ENCODE data around the gene PPP1CB.

Gene PPP1CB

GRCh38 chr2:28824207-28824606 lies 72.6 kb downstream of the PPP1CB start:
- H3K9me3 ChIP-seq (ENCODE audit: control insufficient read depth in 1 of 2, low read length in 2 of 2), result no peaks in the 10 kb centered on the region
- no peaks in the 10 kb centered on the region for H3K36me3 ChIP-seq (ENCODE audit: control insufficient read depth in 1 of 2, insufficient read depth in 2 of 2, low read length in 2 of 2)
- no peaks in the 10 kb centered on the region for H3K4me1 ChIP-seq (ENCODE audit: control insufficient read depth in 1 of 2, insufficient read depth in 2 of 2, low read length in 2 of 2)
- no peak overlapping the region for H3K27ac ChIP-seq (ENCODE audit: low read length)
- H3K27me3 ChIP-seq (ENCODE audit: low read depth, low read length), result no peaks in the 10 kb centered on the region
- H3K4me3 ChIP-seq (ENCODE audit: low read depth in 1 of 2, low read length in 2 of 2), result no peak overlapping the region

DNA sequence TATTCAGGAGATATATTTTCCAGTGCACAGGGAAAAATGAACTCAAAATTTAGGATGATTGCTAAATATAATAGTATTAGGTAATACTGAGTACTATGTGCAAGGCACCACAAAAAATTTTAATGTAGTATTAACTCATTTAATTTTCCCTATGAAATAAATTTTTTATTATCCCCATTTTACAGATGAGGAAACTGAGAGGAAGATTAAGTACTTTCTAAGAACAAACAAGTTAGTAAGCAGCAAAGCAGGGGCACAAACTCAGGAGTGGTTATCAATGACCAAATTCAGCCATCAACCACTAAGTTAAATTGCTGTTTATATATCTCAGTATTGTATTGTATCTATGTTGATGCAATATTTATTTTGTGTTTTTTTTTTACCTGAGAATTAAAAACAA lies 73.2 kb downstream of the PPP1CB start:
- no peaks in the 10 kb centered on the region for H3K4me1 ChIP-seq (ENCODE audit: control insufficient read depth in 1 of 2, insufficient read depth in 2 of 2, low read length in 2 of 2)
- no peaks in the 10 kb centered on the region for H3K9me3 ChIP-seq (ENCODE audit: control insufficient read depth in 1 of 2, low read length in 2 of 2)
- no peaks in the 10 kb centered on the region for H3K27me3 ChIP-seq (ENCODE audit: low read depth, low read length)

DNA sequence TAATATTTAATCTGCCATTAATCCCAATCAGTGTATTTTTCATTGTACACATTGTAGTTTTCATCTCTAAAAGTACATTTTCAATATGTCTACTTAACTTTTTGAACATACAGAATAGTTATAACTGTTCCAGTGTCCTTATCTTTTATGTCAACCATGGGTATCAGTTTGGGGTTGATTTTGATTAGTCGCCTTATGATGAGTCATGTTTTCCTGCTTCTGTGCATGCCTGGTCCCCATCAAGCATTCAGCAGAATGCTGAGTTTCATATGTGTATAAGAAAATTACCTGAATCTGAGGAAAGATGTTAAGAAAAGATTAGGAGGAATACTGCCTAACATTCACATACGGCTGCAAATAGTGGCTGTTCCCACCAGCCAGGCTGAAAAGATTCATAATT lies 76.8 kb downstream of the PPP1CB start:
- Histone ChIP-seq H3K4me1 (ENCODE audit: control insufficient read depth in 1 of 2, insufficient read depth in 2 of 2, low read length in 2 of 2) (no peaks in the 10 kb centered on the region), H3K4me3 (ENCODE audit: low read depth in 1 of 2, low read length in 2 of 2) (no peak overlapping the region), H3K36me3 (ENCODE audit: control insufficient read depth in 1 of 2, insufficient read depth in 2 of 2, low read length in 2 of 2) (no peaks in the 10 kb centered on the region), H3K9me3 (ENCODE audit: control insufficient read depth in 1 of 2, low read length in 2 of 2) (no peaks in the 10 kb centered on the region), H3K27me3 (ENCODE audit: low read depth, low read length) (no peaks in the 10 kb centered on the region), H3K27ac (ENCODE audit: low read length) (no peak overlapping the region)

More for the DNA sequence above, 73.2 kb downstream of the PPP1CB start:
- no peak overlapping the region for H3K4me3 ChIP-seq (ENCODE audit: low read depth in 1 of 2, low read length in 2 of 2)
- no peaks in the 10 kb centered on the region for H3K36me3 ChIP-seq (ENCODE audit: control insufficient read depth in 1 of 2, insufficient read depth in 2 of 2, low read length in 2 of 2)
- H3K27ac ChIP-seq (ENCODE audit: low read length), result no peak overlapping the region

GRCh38 chr2:28833740-28834470 lies 82.3 kb downstream of the PPP1CB start:
- H3K27ac ChIP-seq (ENCODE audit: low read length), result no peak overlapping the region
- H3K4me1 ChIP-seq (ENCODE audit: control insufficient read depth in 1 of 2, insufficient read depth in 2 of 2, low read length in 2 of 2), result no peaks in the 10 kb centered on the region
- no peaks in the 10 kb centered on the region for H3K9me3 ChIP-seq (ENCODE audit: control insufficient read depth in 1 of 2, low read length in 2 of 2)
- no peaks in the 10 kb centered on the region for H3K36me3 ChIP-seq (ENCODE audit: control insufficient read depth in 1 of 2, insufficient read depth in 2 of 2, low read length in 2 of 2)
- H3K4me3 ChIP-seq (ENCODE audit: low read depth in 1 of 2, low read length in 2 of 2), result no peak overlapping the region
- no peaks in the 10 kb centered on the region for H3K27me3 ChIP-seq (ENCODE audit: low read depth, low read length)

DNA sequence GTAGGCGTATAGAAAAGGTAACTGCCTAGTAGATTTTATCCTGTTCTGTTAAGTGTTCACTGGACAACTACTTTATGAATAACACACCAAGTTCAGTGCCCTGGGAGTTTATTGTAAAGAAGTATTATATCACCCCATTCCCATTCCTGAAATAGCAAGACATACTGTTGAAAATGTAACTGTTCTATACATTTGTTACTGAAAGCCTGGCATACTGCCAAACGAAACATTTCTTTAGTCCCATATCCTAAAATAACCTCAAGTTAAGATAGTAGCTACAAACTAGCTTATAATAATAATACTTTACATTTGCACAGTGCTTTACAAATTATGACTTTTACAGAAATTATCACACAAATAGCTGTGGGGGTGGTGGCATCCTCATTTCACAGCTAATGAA lies 84.2 kb downstream of the PPP1CB start:
- H3K4me1 ChIP-seq (ENCODE audit: control insufficient read depth in 1 of 2, insufficient read depth in 2 of 2, low read length in 2 of 2), result no peaks in the 10 kb centered on the region
- no peaks in the 10 kb centered on the region for H3K27me3 ChIP-seq (ENCODE audit: low read depth, low read length)
- H3K4me3 ChIP-seq (ENCODE audit: low read depth in 1 of 2, low read length in 2 of 2), result no peak overlapping the region
- no peaks in the 10 kb centered on the region for H3K36me3 ChIP-seq (ENCODE audit: control insufficient read depth in 1 of 2, insufficient read depth in 2 of 2, low read length in 2 of 2)
- H3K27ac ChIP-seq (ENCODE audit: low read length), result no peak overlapping the region
- no peaks in the 10 kb centered on the region for H3K9me3 ChIP-seq (ENCODE audit: control insufficient read depth in 1 of 2, low read length in 2 of 2)

GRCh38 chr2:28838971-28839370 lies 87.3 kb downstream of the PPP1CB start:
- no peaks in the 10 kb centered on the region for H3K27me3 ChIP-seq (ENCODE audit: low read depth, low read length)
- no peaks in the 10 kb centered on the region for H3K4me1 ChIP-seq (ENCODE audit: control insufficient read depth in 1 of 2, insufficient read depth in 2 of 2, low read length in 2 of 2)
- no peaks in the 10 kb centered on the region for H3K9me3 ChIP-seq (ENCODE audit: control insufficient read depth in 1 of 2, low read length in 2 of 2)
- H3K4me3 ChIP-seq (ENCODE audit: low read depth in 1 of 2, low read length in 2 of 2), result no peak overlapping the region
- no peaks in the 10 kb centered on the region for H3K36me3 ChIP-seq (ENCODE audit: control insufficient read depth in 1 of 2, insufficient read depth in 2 of 2, low read length in 2 of 2)
- no peak overlapping the region for H3K27ac ChIP-seq (ENCODE audit: low read length)

GRCh38 chr2:28842042-28842441 lies 90.4 kb downstream of the PPP1CB start:
- peaks cover 0 to 9% of the 10 kb centered on the region in 2 donors for H3K36me3 ChIP-seq (ENCODE audit: control insufficient read depth in 1 of 2, insufficient read depth in 2 of 2, low read length in 2 of 2)
- H3K27me3 ChIP-seq (ENCODE audit: low read depth, low read length), result no peaks in the 10 kb centered on the region
- no peaks in the 10 kb centered on the region for H3K4me1 ChIP-seq (ENCODE audit: control insufficient read depth in 1 of 2, insufficient read depth in 2 of 2, low read length in 2 of 2)
- no peaks in the 10 kb centered on the region for H3K9me3 ChIP-seq (ENCODE audit: control insufficient read depth in 1 of 2, low read length in 2 of 2)
- no peak overlapping the region for H3K4me3 ChIP-seq (ENCODE audit: low read depth in 1 of 2, low read length in 2 of 2)
- H3K27ac ChIP-seq (ENCODE audit: low read length), result no peak overlapping the region
